ENCODE data around the gene ZAR1. TPM values are rescaled to one million over a fixed set of nuclear protein-coding genes. Genes with fewer than 3 reads are reported as not detected.

Gene ZAR1
- total RNA-seq, 6 experiments from 2014 or later: not detected

DNA sequence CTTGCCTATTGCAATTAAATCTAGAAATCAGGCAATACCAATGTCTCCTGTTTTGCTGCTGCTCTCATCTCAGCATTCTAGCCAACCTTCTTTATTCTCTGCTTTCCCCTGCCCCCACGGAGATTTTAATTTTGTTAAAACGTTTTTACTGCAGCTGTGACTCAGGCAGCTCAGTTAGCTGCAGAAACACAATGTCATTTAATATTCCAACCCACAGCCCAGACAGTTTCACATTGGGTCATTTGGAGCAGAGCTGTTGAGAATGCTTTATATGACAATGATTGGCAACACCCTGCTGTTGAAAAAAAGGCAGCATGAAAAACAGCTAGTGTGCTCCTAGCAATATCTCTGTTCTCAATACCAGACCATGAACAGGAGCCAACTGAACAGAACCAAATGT lies 19.5 kb upstream of the ZAR1 start:
- TF ChIP-seq, protein P1, sequence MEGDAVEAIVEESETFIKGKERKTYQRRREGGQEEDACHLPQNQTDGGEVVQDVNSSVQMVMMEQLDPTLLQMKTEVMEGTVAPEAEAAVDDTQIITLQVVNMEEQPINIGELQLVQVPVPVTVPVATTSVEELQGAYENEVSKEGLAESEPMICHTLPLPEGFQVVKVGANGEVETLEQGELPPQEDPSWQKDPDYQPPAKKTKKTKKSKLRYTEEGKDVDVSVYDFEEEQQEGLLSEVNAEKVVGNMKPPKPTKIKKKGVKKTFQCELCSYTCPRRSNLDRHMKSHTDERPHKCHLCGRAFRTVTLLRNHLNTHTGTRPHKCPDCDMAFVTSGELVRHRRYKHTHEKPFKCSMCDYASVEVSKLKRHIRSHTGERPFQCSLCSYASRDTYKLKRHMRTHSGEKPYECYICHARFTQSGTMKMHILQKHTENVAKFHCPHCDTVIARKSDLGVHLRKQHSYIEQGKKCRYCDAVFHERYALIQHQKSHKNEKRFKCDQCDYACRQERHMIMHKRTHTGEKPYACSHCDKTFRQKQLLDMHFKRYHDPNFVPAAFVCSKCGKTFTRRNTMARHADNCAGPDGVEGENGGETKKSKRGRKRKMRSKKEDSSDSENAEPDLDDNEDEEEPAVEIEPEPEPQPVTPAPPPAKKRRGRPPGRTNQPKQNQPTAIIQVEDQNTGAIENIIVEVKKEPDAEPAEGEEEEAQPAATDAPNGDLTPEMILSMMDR (IDR thresholded peaks at IDR 0.05): no peak
- Mint-ChIP-seq H3K4me3 (no peak overlapping the region), H3K27me3 (ENCODE audit: insufficient read depth) (peaks cover 4% of the 10 kb centered on the region; the same call in 1 of the 2 replicates), H3K9me3 (no peaks in the 10 kb centered on the region), H3K4me1 (ENCODE audit: low read depth) (peaks cover 17% of the 10 kb centered on the region), H3K36me3 (ENCODE audit: low read depth) (no peaks in the 10 kb centered on the region), H3K27ac (no peak overlapping the region)
- no peak for DNase-seq

DNA sequence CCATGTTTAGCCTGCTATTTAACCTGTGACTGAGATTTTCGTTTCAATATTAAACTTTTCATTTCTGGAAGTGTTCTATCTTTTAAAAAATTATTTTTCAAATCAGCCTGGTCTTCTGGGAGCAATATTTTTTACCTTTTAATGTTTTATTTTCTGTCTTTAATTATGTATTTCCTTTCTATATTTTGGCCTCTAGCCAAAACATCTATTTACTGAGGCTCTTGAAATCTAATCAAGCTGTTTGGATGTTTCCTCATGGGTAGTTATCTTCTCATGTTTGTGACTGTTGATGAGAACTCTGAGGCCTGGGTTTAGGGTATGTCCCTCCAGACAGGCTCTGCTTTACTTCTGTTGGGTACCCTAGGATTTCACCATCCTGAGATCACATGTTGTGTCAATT lies 17.3 kb upstream of the ZAR1 start:
- no peak overlapping the region for H3K27ac Mint-ChIP-seq
- H3K9me3 Mint-ChIP-seq: no peaks in the 10 kb centered on the region
- H3K4me1 Mint-ChIP-seq (ENCODE audit: low read depth): peaks cover 13% of the 10 kb centered on the region
- no peaks in the 10 kb centered on the region for H3K36me3 Mint-ChIP-seq (ENCODE audit: low read depth)
- TF ChIP-seq, protein P1 (IDR thresholded peaks at IDR 0.05): no peak
- no peak for DNase-seq
- H3K27me3 Mint-ChIP-seq (ENCODE audit: insufficient read depth): peaks cover 6% of the 10 kb centered on the region; the same call in 1 of the 2 replicates
- H3K4me3 Mint-ChIP-seq: no peak overlapping the region

DNA sequence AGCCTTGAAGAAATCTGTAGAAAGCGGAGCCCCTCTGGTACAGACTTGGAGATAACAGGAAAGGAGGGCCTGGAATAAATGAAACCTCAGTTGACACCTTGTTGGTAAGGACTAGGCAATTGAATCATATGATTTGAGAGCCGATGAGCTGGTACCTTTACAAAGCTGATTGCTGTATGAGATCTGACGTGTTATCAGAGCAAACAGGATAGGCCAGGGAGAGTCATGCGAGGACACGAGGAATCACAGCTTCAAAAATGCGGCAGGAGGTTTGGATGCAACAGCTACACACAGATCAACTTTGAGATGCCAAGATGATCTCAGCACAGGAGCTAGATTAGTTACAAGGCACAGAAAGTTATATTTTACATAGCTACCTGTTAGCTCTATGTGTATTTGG lies 14.3 kb upstream of the ZAR1 start:
- peaks cover 8% of the 10 kb centered on the region; the same call in 1 of the 2 replicates for H3K27me3 Mint-ChIP-seq (ENCODE audit: insufficient read depth)
- H3K27ac Mint-ChIP-seq: no peak overlapping the region
- H3K4me1 Mint-ChIP-seq (ENCODE audit: low read depth): peaks cover under 1% of the 10 kb centered on the region
- H3K4me3 Mint-ChIP-seq: no peak overlapping the region
- no peaks in the 10 kb centered on the region for H3K9me3 Mint-ChIP-seq
- TF ChIP-seq, protein P1 (IDR thresholded peaks at IDR 0.05): no peak
- no peaks in the 10 kb centered on the region for H3K36me3 Mint-ChIP-seq (ENCODE audit: low read depth)
- no peak for DNase-seq

DNA sequence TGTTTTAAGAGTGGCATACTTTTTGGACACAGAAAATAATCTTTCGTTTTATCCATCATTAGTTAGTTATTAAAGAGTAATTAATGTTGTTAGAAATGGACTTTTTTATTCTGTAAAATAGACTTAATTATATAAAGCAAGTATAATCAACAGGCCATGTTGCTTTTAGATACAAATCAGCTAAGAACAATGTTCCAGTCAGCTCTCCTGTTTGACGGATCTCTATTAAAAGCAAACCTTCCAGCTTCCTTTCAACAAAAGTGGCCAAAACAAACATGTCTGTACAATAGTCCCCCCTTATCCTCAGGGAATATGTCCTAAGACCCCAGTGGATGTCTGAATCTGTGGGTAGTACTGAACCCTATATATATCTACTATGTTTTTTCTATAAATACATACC lies 11.8 kb upstream of the ZAR1 start:
- Mint-ChIP-seq H3K27me3 (ENCODE audit: insufficient read depth) (peaks cover 24% of the 10 kb centered on the region), H3K4me1 (ENCODE audit: low read depth) (no peaks in the 10 kb centered on the region; the same call in 1 of the 2 replicates), H3K4me3 (no peak overlapping the region), H3K36me3 (ENCODE audit: low read depth) (no peaks in the 10 kb centered on the region), H3K9me3 (no peaks in the 10 kb centered on the region), H3K27ac (no peak overlapping the region)
- DNase-seq: no peak
- TF ChIP-seq, protein P1 (IDR thresholded peaks at IDR 0.05): no peak

DNA sequence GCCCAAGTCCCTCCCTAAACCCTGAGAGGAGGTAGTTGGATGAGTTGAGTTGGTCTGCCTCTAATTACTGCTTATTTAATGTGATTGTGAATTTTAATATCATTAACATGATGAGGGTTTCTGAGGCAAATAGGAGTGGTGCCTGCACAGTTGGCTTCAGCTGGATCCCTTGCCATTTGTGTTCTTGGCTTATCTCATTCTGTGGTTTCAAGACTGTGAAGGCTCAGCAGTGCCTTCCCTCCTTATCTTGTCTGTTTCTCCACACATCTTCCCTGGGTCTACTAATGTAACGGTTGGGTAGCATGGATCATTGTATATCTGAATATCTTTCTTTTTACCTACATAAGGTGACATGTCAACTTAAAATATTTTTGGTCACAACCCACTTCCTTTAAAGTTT lies 8.5 kb upstream of the ZAR1 start:
- DNase-seq: no peak
- Mint-ChIP-seq H3K36me3 (ENCODE audit: low read depth) (0 out of 2 replicates have a peak, but pooled peaks cover 5% of the 10 kb centered on the region), H3K27ac (no peak overlapping the region), H3K4me1 (ENCODE audit: low read depth) (peaks cover 5% of the 10 kb centered on the region; the same call in 1 of the 2 replicates), H3K4me3 (no peak overlapping the region), H3K9me3 (peaks cover 4% of the 10 kb centered on the region; the same call in 1 of the 2 replicates), H3K27me3 (ENCODE audit: insufficient read depth) (peaks cover 38% of the 10 kb centered on the region)
- TF ChIP-seq, protein P1 (IDR thresholded peaks at IDR 0.05): no peak
